GM12801 (cell line): ENCODE data around the gene RBM17.

Experiments
- TF ChIP-seq, protein P1 (sequence below): IDR thresholded peaks from one replicate; pipeline ENCODE4 v1.5.1; 2011; ENCODE audit warnings: control low read depth; ENCODE audit not compliant: insufficient read length; ENCODE audit errors: extremely low read depth

Gene RBM17

DNA sequence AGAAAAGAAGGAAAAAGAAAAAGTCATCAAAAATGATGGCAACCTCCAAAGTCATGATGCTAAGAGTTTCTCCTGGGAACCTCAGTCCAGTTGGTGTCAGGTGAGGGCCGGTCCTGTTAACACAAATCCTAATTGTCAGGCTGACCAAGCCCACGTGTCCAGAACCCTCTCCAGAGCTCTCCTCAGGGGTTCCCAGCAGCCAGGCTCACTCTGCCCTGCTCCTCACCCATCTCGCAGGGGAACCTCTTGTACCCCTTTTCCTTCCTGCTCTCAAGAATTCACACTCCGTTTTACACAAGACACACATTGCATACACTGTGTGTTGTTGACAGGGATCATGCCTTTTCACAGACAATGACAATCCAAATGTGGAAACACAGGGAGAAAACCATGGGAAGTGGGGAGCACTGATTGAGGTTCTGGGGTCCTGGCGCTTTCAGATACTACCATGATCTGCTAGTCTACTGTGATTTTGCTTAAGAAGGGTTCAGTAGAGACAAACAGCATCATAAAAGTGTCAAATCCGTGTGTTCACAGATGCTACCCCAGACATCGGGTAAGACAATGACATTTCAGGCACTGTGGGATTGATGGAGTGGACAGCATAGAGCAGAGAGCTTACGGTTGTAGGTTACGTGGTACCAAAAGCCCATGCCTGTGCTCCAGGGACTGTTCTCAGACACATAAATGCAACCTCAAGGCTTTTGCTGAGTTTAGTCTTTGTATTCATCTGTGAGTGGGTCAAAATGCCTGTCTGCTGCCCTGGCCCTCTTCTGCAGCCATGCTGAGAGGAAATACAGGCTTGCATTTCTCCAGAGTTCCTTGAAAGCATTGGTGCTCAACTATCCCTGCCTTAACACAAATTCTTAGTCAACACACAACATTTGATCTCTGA is 42.7 kb upstream of the RBM17 start:
- TF ChIP-seq, protein P1, sequence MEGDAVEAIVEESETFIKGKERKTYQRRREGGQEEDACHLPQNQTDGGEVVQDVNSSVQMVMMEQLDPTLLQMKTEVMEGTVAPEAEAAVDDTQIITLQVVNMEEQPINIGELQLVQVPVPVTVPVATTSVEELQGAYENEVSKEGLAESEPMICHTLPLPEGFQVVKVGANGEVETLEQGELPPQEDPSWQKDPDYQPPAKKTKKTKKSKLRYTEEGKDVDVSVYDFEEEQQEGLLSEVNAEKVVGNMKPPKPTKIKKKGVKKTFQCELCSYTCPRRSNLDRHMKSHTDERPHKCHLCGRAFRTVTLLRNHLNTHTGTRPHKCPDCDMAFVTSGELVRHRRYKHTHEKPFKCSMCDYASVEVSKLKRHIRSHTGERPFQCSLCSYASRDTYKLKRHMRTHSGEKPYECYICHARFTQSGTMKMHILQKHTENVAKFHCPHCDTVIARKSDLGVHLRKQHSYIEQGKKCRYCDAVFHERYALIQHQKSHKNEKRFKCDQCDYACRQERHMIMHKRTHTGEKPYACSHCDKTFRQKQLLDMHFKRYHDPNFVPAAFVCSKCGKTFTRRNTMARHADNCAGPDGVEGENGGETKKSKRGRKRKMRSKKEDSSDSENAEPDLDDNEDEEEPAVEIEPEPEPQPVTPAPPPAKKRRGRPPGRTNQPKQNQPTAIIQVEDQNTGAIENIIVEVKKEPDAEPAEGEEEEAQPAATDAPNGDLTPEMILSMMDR: no peak

DNA sequence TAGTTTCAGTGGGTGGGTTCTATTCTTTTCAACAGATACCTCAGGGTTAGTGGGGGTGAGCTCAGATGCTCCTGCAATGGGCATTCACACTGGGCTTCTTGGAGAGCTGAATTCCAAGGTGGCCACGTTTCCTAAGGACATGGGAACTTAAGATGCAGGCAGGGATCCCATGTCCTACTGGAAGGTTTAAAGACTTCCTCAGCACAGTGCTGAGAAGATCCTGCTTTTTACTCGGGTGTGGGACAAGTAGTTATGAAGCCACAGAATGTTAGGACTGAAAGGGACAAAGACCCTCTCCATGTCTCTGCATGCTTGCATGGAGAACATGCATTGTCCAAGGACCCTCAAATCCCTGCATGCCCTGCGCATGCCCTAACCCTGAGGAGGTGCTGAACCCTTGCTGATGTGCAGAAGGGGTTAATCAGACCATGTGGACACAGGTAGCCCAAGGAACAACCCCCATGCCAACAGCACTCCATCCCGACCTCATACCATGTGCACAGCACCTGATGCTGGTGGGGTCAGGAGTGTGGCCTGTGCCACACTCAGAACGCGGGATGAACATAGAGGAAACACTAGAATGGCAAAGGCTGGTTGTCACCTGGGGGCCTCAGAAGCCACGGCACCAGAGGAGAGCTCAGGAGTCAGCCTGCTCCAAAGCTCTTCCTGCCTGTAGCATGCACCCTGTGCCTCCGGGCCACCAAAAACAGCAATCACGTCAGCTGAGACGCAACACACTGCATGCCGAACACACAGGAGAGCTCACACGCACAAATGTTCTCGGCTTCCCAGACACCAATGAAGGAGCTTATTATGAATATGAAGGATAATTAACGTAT is 41.8 kb upstream of the RBM17 start:
- TF ChIP-seq, protein P1: no peak

GRCh38 chr10:6047847-6048246 is 41.0 kb upstream of the RBM17 start:
- TF ChIP-seq, protein P1: no peak

DNA sequence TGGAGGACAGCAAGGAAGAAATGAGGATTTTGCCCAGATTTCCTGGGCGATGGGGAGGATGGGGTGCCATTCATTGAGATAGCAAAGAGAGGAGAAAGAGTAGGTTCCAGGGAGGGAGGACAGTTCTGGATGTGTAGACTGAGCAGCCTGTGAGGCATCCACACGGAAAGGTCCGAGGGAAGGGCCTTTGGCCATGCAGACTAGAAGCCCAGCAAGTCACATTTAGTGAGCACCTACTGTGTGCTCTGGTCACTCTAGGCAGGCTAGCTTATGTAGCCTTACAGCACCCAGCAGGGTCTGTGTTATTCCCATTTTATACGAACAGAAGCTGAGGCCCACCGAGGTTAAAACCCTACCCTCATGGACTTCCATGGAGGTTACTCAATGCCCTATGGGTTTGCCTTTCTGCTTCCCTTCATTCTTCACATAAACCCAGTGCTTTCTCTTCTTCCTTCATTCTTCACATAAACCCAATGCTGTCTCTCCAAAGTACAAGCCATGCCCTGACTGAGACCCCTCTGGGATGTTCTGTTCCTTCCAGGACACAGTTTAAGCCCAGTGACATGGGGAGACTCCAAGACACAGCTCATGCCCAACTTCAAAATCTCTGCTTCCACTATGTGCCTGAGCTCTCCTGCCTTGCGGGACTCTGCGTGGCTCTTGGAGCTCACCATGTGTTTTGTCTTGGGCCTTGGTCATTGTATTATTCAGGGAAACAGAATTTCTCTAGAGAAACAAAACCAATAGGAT is 40.4 kb upstream of the RBM17 start:
- TF ChIP-seq, protein P1: no peak

- TF ChIP-seq, protein P1: no peak
Observed at GRCh38 chr10:6049031-6049400, 39.8 kb upstream of the RBM17 start.

- TF ChIP-seq, protein P1: no peak
Observed at GRCh38 chr10:6050801-6051445, 37.9 kb upstream of the RBM17 start.
